Cardiac muscle cell (in vitro differentiated cells and primary cell): Measurements from ENCODE around the gene MLLT1. TPM values are rescaled to one million over a fixed set of nuclear protein-coding genes. Genes with fewer than 3 reads are reported as not detected.

Experiments used
- DNase-seq, 2 donors: peaks; one replicate each; pipeline versions ENCODE4 v3.0.0 to v3.0.0-alpha.2; 2010 to 2017; ENCODE audit warnings: low read depth in 1 of 2, low spot score in 1 of 2
- H3K27ac ChIP-seq: fragments of 200-600 bp; sonication (generic); 2 replicates; pipeline ENCODE4 v1.5.1; 2016
- H3K27me3 ChIP-seq: fragments of 200-600 bp; sonication (generic); 2 replicates; pipeline ENCODE4 v1.6.0; 2016; ENCODE audit warnings: control low read depth
- H3K36me3 ChIP-seq: fragments of 200-600 bp; sonication (generic); 2 replicates; pipeline ENCODE4 v1.5.1; 2016; ENCODE audit warnings: control low read depth
- H3K4me1 ChIP-seq: fragments of 200-600 bp; sonication (generic); 2 replicates; pipeline ENCODE4 v1.8.1; 2017; ENCODE audit warnings: low read depth, mild to moderate bottlenecking, mixed run types
- H3K4me3 ChIP-seq: fragments of 200-600 bp; sonication (generic); 2 replicates; pipeline ENCODE4 v1.5.1; 2016; ENCODE audit warnings: mild to moderate bottlenecking
- H3K9me3 ChIP-seq: fragments of 200-600 bp; sonication (generic); 2 replicates; pipeline ENCODE4 v1.5.1; 2017; ENCODE audit warnings: low read depth, mild to moderate bottlenecking, control low read depth
- CTCF ChIP-seq: IDR thresholded peaks from 2 replicates; pipeline ENCODE4 v1.5.1; 2012; ENCODE audit warnings: low read depth, mild to moderate bottlenecking, low read length
- polyA plus RNA-seq: library from polyadenylated mRNA; unstranded; fragments of >200 nt; fragmentation: Nextera tagmentation; extraction: Ambion mirVana; gene quantifications from 2 replicates; pipeline ENCODE4 v1.2.1, GENCODE V29; 2016
- total RNA-seq: library from RNA; depleted of rRNA; stranded (reverse); fragments of >200 nt; gene quantifications from 2 replicates; pipeline ENCODE4 v1.2.3, GENCODE V29; 2016

The MLLT1 gene
- total and polyA plus RNA-seq, 2 experiments from 2014 or later = 31.1 to 46.9 TPM

DNA sequence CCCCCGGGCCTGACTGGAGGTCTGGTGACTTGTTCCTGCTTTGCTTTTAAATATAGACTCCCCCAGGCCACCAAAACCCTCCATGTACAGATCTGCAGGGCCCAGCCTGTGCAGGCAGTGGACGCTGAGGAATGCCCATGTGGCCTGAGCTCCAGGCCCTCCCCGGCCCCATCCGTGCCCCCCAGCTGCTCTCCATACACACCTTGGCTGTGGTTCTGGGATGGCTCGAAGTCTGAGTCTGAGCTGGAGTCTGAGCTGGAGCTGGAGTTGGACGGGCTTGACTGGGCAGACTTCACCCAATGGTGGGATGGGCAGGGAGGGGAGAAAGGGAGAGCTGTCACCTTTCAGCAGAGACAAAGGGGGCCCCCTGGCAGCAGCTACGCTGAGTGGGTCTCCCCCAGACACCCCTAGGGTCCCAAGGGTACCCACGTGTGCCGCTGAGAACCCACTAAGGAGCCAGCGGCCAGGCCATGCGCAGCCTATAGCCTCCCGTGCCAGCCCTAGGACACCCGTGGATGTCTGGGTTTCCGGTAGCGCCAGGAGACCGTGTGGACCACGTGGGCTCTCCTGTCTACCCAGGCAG lies 61.9 kb downstream of the MLLT1 start:
- Histone ChIP-seq H3K4me3 (no peak overlapping the region), H3K27me3 (no peaks in the 10 kb centered on the region), H3K4me1 (peaks cover 27% of the 10 kb centered on the region), H3K36me3 (peaks cover 4% of the 10 kb centered on the region), H3K27ac (peak overlapping the region; percentile 97), H3K9me3 (no peaks in the 10 kb centered on the region)
- no peak for TF ChIP-seq CTCF
- DNase-seq = no peak

- Histone ChIP-seq H3K36me3 (peaks cover 9% of the 10 kb centered on the region), H3K4me3 (no peak overlapping the region), H3K9me3 (no peaks in the 10 kb centered on the region), H3K27me3 (no peaks in the 10 kb centered on the region), H3K4me1 (peaks cover 27% of the 10 kb centered on the region), H3K27ac (peak overlapping the region; percentile 97)
- peak; percentile 87 to 95 for DNase-seq
- no peak for TF ChIP-seq CTCF
Observed at GRCh38 chr19:6216996-6217751, 62.6 kb downstream of the MLLT1 start.

GRCh38 chr19:6216236-6216995 lies 63.4 kb downstream of the MLLT1 start:
- peaks cover 27% of the 10 kb centered on the region for H3K4me1 ChIP-seq
- no peaks in the 10 kb centered on the region for H3K9me3 ChIP-seq
- no peak for DNase-seq
- H3K27ac ChIP-seq = peak overlapping the region; percentile 97
- peaks cover 7% of the 10 kb centered on the region for H3K36me3 ChIP-seq
- TF ChIP-seq CTCF = no peak
- no peak overlapping the region for H3K4me3 ChIP-seq
- H3K27me3 ChIP-seq = no peaks in the 10 kb centered on the region

- no peak for TF ChIP-seq CTCF
- no peak overlapping the region for H3K4me3 ChIP-seq
- no peak for DNase-seq
- peaks cover 27% of the 10 kb centered on the region for H3K4me1 ChIP-seq
- H3K36me3 ChIP-seq = peaks cover 4% of the 10 kb centered on the region
- H3K27me3 ChIP-seq = no peaks in the 10 kb centered on the region
- no peaks in the 10 kb centered on the region for H3K9me3 ChIP-seq
- peak overlapping the region; percentile 97 for H3K27ac ChIP-seq
Observed at GRCh38 chr19:6215701-6216235, 64.0 kb downstream of the MLLT1 start.

DNA sequence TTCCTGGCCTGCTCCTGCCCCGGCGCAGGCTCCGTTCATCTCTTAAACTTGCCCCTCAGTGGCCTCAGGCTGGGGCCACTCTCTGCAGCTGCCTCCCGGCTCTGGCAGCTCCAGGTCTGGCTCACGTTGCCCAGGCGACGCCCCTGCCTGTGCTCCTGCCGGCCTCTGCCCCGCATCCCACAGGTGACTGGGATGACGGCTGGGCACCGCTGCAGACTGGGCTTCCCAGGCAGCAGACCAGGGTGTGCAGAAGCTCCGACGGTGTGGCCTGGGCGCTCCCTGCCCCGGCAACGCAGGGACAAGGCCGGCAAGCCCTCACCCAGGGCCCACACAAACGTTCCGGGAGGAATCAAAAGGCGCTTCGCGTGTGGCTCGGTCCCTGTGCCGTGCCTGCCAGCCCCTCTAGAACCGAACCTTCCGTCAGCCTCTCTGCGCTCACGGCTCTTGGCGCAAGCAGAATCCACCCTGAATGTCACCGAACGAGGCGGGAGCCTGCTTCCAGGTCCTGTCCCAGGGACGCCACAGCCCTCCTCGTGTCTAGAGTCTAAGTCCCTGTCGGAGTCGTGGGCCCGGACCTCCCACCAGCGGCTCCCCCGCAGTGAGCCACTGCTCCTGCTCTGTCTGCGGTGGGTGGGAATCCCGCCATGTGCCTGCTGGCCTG lies 64.8 kb downstream of the MLLT1 start:
- peaks cover 27% of the 10 kb centered on the region for H3K4me1 ChIP-seq
- peaks cover 4% of the 10 kb centered on the region for H3K36me3 ChIP-seq
- no peaks in the 10 kb centered on the region for H3K9me3 ChIP-seq
- H3K27ac ChIP-seq = peak overlapping the region; percentile 97
- no peak for TF ChIP-seq CTCF
- no peaks in the 10 kb centered on the region for H3K27me3 ChIP-seq
- H3K4me3 ChIP-seq = no peak overlapping the region
- DNase-seq = no peak
